ENCODE data around the gene ETV4.

- no peak for TF ChIP-seq CTCF (IDR thresholded peaks at IDR 0.05)
- no peak for TF ChIP-seq POLR2A (IDR thresholded peaks at IDR 0.05)
Observed at GRCh38 chr17:43572368-43572980, 26.3 kb upstream of the ETV4 start.
